NCI-H128 (cell line): ENCODE measurements around the gene TOMM5.
"Not testable (repeated sequence)": the region's sequence is repeated elsewhere in the genome, so short reads cannot be mapped to it uniquely, and the experiment has no call there.

Source experiments
- DNase-seq: peaks from one replicate; lab custom pipeline; 2025; ENCODE audit not compliant: unreplicated experiment; lab: John Stamatoyannopoulos, UW

TOMM5 gene

GRCh38 chr9:37611961-37612360 is 19.6 kb upstream of the TOMM5 start:
- no peak for DNase-seq

DNA sequence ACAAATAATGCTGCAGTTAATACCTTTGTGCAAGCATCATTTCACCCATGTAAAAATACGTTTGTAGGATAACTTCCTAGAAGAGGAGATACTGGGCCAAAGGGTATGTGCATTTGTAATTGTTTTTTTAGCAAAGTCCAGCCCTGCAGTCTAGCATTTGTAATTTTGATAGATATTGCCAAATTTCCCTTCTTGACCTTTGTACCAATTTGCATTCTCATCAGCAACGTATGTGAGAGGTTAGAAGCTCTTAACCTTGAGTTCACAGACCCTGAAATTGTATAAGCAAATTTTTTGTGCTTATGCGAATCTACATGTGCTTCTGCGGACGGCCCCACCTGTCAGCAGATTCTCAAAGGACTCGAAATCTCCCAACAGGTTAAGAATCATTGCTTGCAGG is 18.6 kb upstream of the TOMM5 start:
- DNase-seq: no peak

DNA sequence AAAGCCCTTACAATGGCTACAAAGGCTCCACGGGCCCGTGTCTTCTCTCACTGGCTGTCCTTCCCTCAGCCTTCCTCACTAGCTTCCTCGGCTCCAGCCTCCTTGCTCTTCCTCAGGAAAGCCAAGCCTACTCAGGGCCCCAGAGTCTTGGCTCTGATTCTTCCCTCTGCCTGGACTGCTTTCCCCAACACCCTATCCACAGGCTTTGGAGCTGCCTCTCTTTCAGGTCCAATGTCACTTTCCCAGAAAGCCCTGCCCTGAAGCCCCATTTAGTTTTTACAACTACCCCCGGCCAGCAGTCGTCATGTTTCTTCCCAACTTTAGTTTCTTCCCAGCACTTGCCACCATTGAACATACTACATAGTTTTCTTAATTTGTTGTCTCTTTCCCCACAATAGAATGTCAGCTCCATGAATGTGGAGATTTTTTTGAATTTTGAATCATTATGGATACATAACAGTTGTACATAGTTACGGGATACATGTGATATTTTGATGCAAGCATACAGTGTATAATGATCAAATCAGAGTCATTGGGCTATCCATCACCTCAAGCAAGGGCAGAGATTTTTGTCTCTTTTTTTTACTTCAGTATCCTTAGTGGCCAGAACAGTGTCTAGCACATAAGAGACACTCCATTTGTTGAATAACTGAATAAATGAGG is 17.5 kb upstream of the TOMM5 start:
- no peak for DNase-seq

DNA sequence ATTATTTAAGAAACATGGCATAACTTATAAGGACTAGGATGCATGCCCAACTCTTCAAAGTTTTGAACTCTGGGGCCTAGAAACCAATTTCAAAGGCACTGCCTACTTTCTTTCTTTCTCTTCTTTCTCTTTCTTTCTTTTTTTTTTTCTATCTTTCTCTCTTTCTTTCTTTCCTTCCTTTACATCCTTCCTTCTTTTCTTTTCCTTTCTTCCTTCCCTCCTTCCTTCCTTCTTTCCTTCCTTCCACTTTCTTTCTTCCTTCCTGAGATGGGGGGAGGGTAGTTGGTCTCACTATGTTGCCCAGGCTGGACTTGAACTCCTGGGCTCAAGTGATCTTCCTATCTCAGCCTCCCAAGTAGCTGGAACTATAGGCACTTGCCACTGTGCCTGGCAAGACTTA is 15.9 kb upstream of the TOMM5 start:
- no peak for DNase-seq

- no peak for DNase-seq
Measured at GRCh38 chr9:37604296-37604695, 11.9 kb upstream of the TOMM5 start.

- no peak for DNase-seq
Measured at GRCh38 chr9:37602817-37603216, 10.4 kb upstream of the TOMM5 start.

- DNase-seq: not testable (repeated sequence)
Measured at GRCh38 chr9:37602061-37602460, 9.7 kb upstream of the TOMM5 start.

DNA sequence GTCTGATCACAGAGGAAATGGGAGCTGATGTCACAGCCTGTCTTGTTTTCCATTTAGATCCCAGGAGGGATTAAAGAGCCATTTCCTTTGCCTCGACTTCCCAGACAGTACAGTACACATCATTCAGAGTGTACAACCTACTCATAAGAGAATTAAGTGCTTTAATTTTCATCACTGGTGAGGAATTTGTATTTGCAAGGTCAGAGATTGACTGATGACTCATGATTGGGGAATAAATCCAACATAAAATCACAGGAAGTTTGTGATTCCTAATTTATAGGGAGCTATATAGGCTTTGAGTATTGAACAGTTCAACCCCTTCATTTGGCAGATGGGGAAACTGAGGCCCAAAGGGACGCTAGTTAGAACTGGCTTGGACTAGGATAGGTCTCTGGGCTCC is 4.1 kb upstream of the TOMM5 start:
- no peak for DNase-seq

DNA sequence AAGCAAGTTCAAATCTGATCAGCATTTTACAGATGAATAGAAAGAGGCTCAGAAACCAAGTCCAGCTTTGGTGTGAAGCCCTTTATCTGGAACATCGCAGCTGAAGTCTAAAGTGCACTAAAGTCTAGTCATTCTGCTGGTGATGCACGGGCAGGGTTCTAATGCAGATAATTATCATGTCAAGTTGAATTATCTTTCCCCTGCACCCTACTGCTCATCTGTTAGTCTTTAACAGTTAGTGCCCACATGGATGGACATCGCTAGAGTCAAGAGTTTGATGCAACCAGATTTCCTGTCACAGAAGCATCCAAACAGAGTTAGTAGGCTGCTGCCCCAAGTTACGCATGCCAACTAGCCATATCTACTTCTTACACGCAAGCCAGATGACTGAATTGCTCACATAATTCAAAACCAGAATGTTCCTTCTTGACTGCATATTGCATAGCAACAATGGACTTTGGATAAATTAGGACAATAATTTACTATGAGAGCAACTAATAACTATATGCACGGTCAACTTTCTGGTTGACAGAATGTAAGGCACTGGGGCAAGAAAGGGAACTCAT is 1.6 kb upstream of the TOMM5 start:
- no peak for DNase-seq

DNA sequence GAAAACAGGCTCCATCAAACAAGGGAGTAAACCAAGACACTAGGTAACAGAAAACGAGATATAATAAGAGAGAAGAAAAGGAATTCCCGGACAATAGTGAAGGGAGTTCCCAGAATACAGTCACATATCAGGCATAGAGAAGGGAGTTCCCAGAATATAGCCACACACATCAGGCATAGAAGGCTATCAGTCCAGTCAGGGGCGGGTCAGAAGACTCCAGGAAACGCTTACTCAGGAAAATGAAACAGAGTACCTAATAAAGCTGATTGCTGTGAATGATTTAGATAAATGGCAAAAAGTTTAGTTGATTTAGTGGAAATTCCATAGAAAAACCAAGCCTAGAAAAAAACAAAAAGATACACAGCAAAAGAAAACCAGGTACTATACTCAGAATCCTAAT is 4.9 kb downstream of the TOMM5 start:
- no peak for DNase-seq

- DNase-seq: no peak
Measured at GRCh38 chr9:37583522-37584121, 8.8 kb downstream of the TOMM5 start.

DNA sequence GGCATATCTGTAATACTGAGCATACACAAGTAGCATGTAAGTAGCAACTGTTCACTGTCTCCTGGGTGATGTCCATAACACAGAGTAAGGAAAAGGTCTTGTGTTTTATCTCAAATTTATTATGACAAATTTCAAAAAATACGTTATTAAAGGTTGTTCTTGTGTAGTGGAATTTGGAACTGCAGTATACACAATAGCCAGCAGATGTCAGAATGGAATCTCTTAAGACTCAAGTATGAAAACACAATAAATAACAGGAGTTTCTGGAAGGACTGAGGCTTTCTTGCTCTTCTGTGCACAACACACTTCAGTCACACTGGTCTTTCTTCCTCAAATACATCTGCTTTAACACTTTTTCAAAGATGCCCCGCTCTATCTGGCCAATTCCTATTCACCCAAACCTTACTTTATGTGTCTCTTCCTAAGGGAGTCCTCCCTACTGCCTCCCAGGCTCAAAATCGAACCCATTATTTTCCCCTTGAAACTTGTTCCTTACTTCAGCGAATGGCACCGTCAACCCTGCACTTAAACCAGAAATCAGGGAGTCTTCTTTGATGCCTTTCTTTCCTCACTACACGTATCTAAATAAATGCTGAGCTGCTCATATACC is 9.7 kb downstream of the TOMM5 start:
- peak; percentile 14 for DNase-seq

DNA sequence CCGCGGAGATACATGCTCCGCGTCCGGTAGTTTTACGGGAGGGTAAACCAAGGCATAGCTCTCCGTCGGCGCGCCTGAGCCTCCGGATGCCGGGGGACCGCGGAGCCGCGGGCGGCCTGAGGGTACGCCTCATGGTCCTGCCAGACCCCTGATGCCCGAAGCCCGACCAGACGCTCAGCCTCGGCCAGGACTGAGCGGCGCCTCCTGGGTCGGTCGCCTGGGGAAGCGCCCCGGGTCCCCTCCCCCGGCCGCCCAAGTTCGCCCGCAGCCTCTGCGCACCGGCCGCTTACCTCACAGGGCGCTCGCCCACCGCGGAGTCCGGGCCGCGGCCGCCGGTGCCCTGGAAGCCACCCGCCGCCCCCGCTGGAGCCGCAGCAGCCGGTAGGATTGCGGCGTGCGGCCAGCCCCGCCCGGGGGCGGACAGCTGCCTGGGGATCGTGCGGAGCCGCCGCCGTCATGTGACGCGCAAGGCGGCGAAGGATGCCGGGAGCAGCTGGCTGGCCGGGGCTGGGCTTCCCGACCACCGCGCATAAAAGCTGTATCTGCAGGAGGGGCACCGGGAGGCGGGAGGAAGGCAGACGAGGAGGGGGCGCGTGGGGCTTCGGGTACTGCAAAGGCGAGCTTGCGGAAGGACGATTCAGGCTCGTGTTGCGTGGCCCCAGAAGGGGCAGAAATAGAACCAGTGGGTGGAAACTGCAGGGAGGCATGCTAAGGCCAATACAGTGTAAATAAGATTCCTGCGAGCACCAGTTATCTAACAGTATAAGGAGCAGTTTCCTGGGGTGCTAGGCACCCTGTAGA is 16.3 kb downstream of the TOMM5 start, which contains the start of gene FBXO10:
FBXO10 (minus strand) TSS at position 460 of the 801 bp plus-strand sequence. CDS start 34,612 bp downstream, outside the sequence.
- peak; percentile 35 for DNase-seq

DNA sequence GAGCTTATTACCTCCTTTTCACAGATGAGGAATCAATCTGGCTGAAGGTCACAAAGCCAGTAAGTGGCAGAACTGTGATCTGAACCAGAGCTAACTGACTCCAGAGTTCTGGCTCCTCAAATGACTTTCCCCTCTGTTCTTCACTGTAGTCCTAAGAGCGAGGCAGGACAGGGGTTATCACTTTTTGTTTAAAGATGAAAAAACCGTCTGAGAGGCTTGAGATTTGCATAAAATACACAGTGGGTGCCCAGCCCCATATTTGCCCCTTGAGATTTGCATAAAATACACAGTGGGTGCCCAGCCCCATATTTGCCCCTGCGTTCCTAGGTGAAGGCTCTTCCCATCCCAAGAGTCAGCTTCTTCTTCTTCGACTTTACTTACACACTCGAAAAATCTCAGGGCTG is 16.9 kb downstream of the TOMM5 start:
- DNase-seq: no peak

- no peak for DNase-seq
Measured at GRCh38 chr9:37575001-37575400, 17.4 kb downstream of the TOMM5 start.

DNA sequence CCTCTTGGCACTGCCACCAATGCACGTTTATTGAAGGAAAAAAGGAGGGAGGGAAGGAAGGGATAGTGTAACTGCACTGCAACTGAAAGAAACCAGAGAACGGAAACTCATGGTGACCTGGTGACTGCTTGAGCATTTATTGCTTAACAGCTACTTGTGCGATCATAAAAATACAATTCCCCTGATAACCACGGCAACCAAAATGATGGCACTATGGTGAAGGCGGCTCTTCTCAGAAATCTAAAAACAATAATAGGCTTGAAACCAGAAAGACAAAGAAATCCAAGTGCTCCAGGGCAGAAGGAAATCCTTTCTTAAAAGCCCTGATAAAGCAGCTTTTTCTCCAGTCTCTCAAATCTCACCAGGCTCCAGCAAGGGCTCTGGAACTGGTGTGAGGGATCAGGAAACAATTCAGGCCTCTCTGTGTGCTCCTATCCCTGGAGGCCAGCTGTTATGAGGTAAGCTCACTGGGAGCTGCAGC is 18.1 kb downstream of the TOMM5 start:
- DNase-seq: no peak

GRCh38 chr9:37571282-37571681 is 21.1 kb downstream of the TOMM5 start:
- no peak for DNase-seq

DNA sequence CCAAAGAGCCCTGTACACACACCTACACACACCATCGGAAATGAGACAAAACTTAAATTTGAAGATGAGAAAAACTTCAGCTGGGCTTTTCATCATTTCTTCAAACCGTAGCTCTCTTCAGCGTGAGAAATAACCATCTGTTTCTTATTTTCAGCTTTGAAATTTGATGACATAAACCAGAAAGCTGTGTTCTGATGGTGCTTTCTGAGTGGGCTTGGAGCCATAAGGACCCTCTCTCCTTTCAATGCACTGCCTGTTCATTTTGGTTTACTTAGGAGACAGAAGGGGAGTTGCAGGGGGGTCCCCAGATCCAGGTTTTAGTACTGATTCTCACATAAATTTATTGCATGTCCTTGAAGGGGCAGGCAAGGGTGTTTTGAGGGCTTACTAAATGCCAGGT is 25.7 kb downstream of the TOMM5 start:
- no peak for DNase-seq

- no peak for DNase-seq
Measured at GRCh38 chr9:37565661-37566618, 26.5 kb downstream of the TOMM5 start.

GRCh38 chr9:37564916-37565315 is 27.5 kb downstream of the TOMM5 start:
- DNase-seq: no peak
